Kidney (tissue), 14 donors: ENCODE results near the gene DOK6. TPM values are rescaled to one million over a fixed set of nuclear protein-coding genes. Genes with fewer than 3 reads are reported as not detected.
A peak's percentile ranks its signal among the peaks of the same experiment; 100 is the strongest.

Experiments used
- DNase-seq, 5 donors: peaks; one replicate each; pipeline ENCODE4 v3.0.0-alpha.2; 2013 to 2020
- FAIRE-seq: peaks from 2 replicates; lab custom pipeline; 2012; peaks lifted over from hg19 to GRCh38; lab: Jason Lieb, UNC
- H3K27ac ChIP-seq, 2 donors: one replicate each; pipeline ENCODE4 v1.7.0; 2013; ENCODE audit warnings: low read depth in 2 of 2, low read length in 2 of 2, inconsistent platforms in 1 of 2
- H3K27me3 ChIP-seq: one replicate; pipeline ENCODE4 v1.7.1; 2013; ENCODE audit warnings: low read length, inconsistent platforms; ENCODE audit not compliant: control insufficient read depth, insufficient read depth
- H3K36me3 ChIP-seq, 3 donors: one replicate each; pipeline versions ENCODE4 v1.7.0 to v1.7.1; 2013; ENCODE audit warnings: low read length in 3 of 3, control low read depth in 1 of 3, inconsistent platforms in 1 of 3; ENCODE audit not compliant: insufficient read depth in 3 of 3, control insufficient read depth in 2 of 3
- H3K4me1 ChIP-seq, 3 donors: one replicate each; pipeline versions ENCODE4 v1.7.0 to v1.7.1; 2013; ENCODE audit warnings: low read length in 3 of 3, inconsistent platforms in 1 of 3, low read depth in 1 of 3; ENCODE audit not compliant: control insufficient read depth in 2 of 3, insufficient read depth in 2 of 3
- H3K4me3 ChIP-seq, 3 donors: one replicate each; pipeline versions ENCODE4 v1.7.0 to v1.8.1; 2013; ENCODE audit warnings: low read length in 3 of 3, control low read depth in 1 of 3, inconsistent platforms in 1 of 3
- H3K9ac ChIP-seq, 3 donors: one replicate each; pipeline versions ENCODE4 v1.7.0 to v1.7.1; 2013; ENCODE audit warnings: low read length in 3 of 3, control low read depth in 1 of 3, inconsistent platforms in 1 of 3
- H3K9me3 ChIP-seq, 3 donors: one replicate each; pipeline versions ENCODE4 v1.7.0 to v1.7.1; 2013; ENCODE audit warnings: low read length in 3 of 3, control low read depth in 1 of 3, inconsistent platforms in 1 of 3; ENCODE audit not compliant: control insufficient read depth in 2 of 3, insufficient read depth in 1 of 3
- intact Hi-C: fragments of 100-400 bp; cut with DNase I; formaldehyde crosslinking; loops from one replicate; pipeline ENCODE4 v1.11.1; 2022
- polyA plus RNA-seq: library from polyadenylated mRNA; stranded (reverse); fragments of 350-450 nt; fragmentation: Illumina TruSeq; extraction: RNeasy Lipid Tissue Mini Kit (QIAGEN cat#74804); gene quantifications from one replicate; pipeline ENCODE4 v1.2.3, GENCODE V29; 2014; ENCODE audit warnings: low read depth, low replicate concordance; ENCODE audit not compliant: insufficient read depth
- total RNA-seq: library from RNA; stranded (reverse); fragmentation: NEBNext Ultra II Directional; extraction: Animal tissue kit (Norgen Biotek cat#: 25700); gene quantifications from one replicate; pipeline ENCODE4 v1.2.1, GENCODE V29; 2021
- TF ChIP-seq, protein P1 (sequence below): IDR thresholded peaks from 3 replicates; pipeline ENCODE4 v1.5.1; 2012; ENCODE audit warnings: mild to moderate bottlenecking, moderate library complexity, borderline replicate concordance; ENCODE audit not compliant: insufficient read depth; ENCODE audit errors: extremely low read depth
- donor health status: control.
- donor health status: control.
- donor health status: control.
- donor health status: control.
- donor health status: control.
- donor health status: DM: yes; HTN: yes; CAD: no.
- donor health status: Normal renal cell carcinoma (clear cell type).

Gene DOK6
- total and polyA plus RNA-seq, 2 donors from 2014 or later = 3.8 to 4.6 TPM

DNA sequence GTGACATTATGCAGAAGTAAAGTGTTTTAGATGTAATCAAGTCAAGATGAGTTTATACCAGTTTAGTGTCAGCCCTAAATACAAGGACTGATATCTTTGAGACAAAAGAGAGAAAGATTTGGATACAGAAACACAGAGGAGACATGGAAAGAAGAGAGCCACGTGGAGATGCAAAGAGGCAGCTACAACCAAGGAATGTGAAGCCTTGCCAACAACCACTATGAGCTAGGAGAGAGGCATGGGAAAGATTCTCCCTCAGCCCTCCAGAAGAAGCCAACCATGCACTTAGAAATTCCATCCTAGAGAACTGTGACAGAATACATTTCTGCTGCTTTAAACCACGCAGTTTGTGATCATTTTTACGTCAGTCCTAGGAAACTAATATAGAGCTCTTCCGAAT, 217.2 kb downstream of the DOK6 start:
- no peaks in the 10 kb centered on the region for H3K36me3 ChIP-seq
- H3K4me3 ChIP-seq = no peak overlapping the region
- intact Hi-C loops = no loop called here
- FAIRE-seq (no peak), DNase-seq (no peak)
- no peak overlapping the region for H3K27ac ChIP-seq
- no peaks in the 10 kb centered on the region for H3K27me3 ChIP-seq
- no peaks in the 10 kb centered on the region for H3K9me3 ChIP-seq
- H3K4me1 ChIP-seq = no peaks in the 10 kb centered on the region
- H3K9ac ChIP-seq = no peak overlapping the region
- TF ChIP-seq, protein P1, sequence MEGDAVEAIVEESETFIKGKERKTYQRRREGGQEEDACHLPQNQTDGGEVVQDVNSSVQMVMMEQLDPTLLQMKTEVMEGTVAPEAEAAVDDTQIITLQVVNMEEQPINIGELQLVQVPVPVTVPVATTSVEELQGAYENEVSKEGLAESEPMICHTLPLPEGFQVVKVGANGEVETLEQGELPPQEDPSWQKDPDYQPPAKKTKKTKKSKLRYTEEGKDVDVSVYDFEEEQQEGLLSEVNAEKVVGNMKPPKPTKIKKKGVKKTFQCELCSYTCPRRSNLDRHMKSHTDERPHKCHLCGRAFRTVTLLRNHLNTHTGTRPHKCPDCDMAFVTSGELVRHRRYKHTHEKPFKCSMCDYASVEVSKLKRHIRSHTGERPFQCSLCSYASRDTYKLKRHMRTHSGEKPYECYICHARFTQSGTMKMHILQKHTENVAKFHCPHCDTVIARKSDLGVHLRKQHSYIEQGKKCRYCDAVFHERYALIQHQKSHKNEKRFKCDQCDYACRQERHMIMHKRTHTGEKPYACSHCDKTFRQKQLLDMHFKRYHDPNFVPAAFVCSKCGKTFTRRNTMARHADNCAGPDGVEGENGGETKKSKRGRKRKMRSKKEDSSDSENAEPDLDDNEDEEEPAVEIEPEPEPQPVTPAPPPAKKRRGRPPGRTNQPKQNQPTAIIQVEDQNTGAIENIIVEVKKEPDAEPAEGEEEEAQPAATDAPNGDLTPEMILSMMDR = no peak

DNA sequence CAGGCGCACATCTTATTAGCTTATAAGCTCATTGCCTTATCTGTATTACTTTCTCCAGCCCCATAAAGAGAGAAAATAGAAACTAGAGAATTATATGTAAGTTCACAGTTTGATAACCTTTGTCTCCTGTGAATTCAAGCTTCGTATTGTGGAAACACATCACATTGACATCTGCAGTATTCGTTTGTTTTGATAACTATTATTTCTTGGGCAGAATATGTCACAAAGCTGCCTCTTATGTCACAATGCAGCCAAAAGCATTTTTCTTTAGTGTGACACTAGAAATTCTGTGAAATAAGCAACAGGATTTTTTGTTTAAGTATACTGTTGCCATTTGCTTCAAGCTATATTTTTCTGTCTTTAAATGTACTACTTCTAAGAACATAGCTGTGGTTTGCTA, 221.5 kb downstream of the DOK6 start:
- H3K4me1 ChIP-seq = no peaks in the 10 kb centered on the region
- no peaks in the 10 kb centered on the region for H3K27me3 ChIP-seq
- FAIRE-seq (no peak), DNase-seq (peak in 2 of 5 donors; percentile 42 to 76)
- no peaks in the 10 kb centered on the region for H3K9me3 ChIP-seq
- H3K9ac ChIP-seq = no peak overlapping the region
- TF ChIP-seq, protein P1 = no peak
- H3K4me3 ChIP-seq = no peak overlapping the region
- intact Hi-C loops = no loop called here
- H3K36me3 ChIP-seq = no peaks in the 10 kb centered on the region
- H3K27ac ChIP-seq = no peak overlapping the region

DNA sequence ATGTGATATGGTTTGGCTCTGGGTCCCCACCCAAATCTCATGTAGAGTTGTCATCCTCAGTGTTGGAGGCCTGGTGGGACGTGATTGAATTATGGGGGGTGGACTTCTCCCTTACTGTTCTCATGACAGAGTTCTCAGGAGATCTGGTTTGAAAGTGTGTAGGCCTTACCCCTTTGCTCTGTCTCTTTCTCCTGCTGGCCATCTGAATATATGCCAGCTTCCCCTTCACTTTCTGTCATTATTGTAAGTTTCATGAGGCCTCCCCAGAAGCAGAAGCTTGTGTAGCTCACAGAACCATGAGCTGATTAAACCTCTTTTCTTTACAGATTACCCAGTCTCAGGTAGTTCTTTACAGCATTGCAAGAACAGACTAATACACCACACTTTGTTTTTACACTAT, 222.3 kb downstream of the DOK6 start:
- DNase-seq = no peak
- H3K36me3 ChIP-seq = no peaks in the 10 kb centered on the region
- H3K27ac ChIP-seq = no peak overlapping the region
- intact Hi-C loops = no loop called here
- H3K9ac ChIP-seq = no peak overlapping the region
- H3K4me1 ChIP-seq = no peaks in the 10 kb centered on the region
- no peak for FAIRE-seq
- no peaks in the 10 kb centered on the region for H3K9me3 ChIP-seq
- TF ChIP-seq, protein P1 = no peak
- H3K27me3 ChIP-seq = no peaks in the 10 kb centered on the region
- no peak overlapping the region for H3K4me3 ChIP-seq

DNA sequence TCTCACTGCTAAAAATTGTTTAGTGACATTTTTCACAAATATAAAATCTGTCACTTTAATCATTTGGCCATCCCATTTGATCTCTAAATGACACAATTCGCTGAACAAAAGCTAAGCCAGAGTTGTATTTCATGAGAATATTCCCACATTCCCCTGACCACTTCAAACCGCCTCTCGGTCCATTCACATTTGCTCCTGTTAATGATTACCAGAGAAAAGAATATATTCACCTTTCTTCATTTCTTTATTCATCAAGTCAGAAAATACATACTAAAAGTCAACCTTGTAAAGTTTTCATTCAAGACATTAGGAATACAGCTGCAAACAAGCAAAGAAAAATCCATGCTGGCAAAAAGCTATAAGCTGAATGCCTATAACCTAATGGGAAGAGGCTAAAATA, 225.5 kb downstream of the DOK6 start:
- Histone ChIP-seq H3K27ac (no peak overlapping the region), H3K9me3 (no peaks in the 10 kb centered on the region), H3K36me3 (no peaks in the 10 kb centered on the region), H3K4me3 (no peak overlapping the region), H3K4me1 (no peaks in the 10 kb centered on the region), H3K9ac (no peak overlapping the region), H3K27me3 (no peaks in the 10 kb centered on the region)
- FAIRE-seq (peak; percentile 32), DNase-seq (peak in 2 of 5 donors; percentile 51 to 57)
- TF ChIP-seq, protein P1 = no peak
- intact Hi-C loops = no loop called here
